ENCODE results near the gene RBM20. TPM values are rescaled to one million over a fixed set of nuclear protein-coding genes. Genes with fewer than 3 reads are reported as not detected.

RBM20 gene
- total RNA-seq, 1 donor from 2014 or later, result 1.5 TPM

DNA sequence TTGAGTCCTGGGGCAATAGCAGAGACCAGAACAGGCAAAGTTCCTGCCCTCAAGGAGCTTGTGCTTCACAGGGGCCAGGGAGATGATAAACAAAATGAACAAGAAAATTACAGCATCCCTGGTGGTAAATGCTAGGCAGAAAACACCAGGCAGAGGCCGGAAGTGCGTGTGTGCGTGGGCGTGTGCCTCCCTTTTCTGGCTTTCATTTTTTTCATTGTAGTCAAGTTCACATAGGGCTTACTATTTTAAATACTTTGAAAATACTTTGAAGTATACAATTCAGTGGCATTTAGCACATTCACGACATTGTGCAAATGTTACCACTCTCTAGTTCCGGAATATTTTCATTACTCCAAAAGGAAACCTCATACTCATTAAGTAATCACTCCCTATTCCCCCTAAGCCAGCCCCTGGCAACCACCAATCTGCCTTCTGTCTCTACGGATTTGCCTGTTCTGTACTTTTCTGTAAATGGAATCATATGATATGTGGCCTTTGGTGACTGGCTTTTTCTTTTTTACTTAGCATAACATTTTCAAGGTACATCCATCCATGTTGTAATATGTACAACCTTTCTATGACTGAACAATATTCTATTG, 139.5 kb downstream of the RBM20 start:
- DNase-seq (ENCODE audit: low spot score, unreplicated experiment), result no peak
- peak overlapping the region; percentile 27 for H3K27ac Mint-ChIP-seq
- peaks cover 29% of the 10 kb centered on the region for H3K4me1 Mint-ChIP-seq (ENCODE audit: low read depth)
- peaks cover 2% of the 10 kb centered on the region for H3K27me3 Mint-ChIP-seq
- no peak overlapping the region for H3K4me3 Mint-ChIP-seq (ENCODE audit: low read depth)
- TF ChIP-seq, protein P1, sequence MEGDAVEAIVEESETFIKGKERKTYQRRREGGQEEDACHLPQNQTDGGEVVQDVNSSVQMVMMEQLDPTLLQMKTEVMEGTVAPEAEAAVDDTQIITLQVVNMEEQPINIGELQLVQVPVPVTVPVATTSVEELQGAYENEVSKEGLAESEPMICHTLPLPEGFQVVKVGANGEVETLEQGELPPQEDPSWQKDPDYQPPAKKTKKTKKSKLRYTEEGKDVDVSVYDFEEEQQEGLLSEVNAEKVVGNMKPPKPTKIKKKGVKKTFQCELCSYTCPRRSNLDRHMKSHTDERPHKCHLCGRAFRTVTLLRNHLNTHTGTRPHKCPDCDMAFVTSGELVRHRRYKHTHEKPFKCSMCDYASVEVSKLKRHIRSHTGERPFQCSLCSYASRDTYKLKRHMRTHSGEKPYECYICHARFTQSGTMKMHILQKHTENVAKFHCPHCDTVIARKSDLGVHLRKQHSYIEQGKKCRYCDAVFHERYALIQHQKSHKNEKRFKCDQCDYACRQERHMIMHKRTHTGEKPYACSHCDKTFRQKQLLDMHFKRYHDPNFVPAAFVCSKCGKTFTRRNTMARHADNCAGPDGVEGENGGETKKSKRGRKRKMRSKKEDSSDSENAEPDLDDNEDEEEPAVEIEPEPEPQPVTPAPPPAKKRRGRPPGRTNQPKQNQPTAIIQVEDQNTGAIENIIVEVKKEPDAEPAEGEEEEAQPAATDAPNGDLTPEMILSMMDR (IDR thresholded peaks at IDR 0.05; ENCODE audit: unreplicated experiment), result no peak
- no peaks in the 10 kb centered on the region for H3K9me3 Mint-ChIP-seq (ENCODE audit: low read depth)
- no peaks in the 10 kb centered on the region for H3K36me3 Mint-ChIP-seq (ENCODE audit: insufficient read depth)

DNA sequence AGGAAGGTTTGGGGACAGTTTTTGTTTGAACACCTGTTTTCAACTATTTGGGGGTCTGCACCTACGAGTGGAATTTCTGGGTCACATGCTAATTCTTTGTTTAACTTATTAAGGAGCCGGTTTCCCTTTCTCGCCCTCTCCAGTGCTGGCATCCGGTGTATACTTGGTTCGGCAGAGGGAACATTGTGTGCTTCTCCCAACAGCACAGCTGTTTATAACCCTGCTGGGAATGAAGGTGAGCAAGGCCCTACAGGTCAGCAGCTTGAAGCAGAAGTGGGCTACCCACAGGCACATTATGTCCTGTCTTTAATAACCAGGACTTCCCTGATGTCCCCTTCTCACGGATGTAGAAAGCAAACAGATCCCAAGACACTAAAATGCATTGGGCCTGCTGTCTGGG, 140.1 kb downstream of the RBM20 start:
- H3K9me3 Mint-ChIP-seq (ENCODE audit: low read depth), result no peaks in the 10 kb centered on the region
- H3K4me1 Mint-ChIP-seq (ENCODE audit: low read depth), result peaks cover 35% of the 10 kb centered on the region
- no peaks in the 10 kb centered on the region for H3K27me3 Mint-ChIP-seq
- TF ChIP-seq, protein P1 (IDR thresholded peaks at IDR 0.05; ENCODE audit: unreplicated experiment), result no peak
- no peak for DNase-seq (ENCODE audit: low spot score, unreplicated experiment)
- no peak overlapping the region for H3K27ac Mint-ChIP-seq
- H3K4me3 Mint-ChIP-seq (ENCODE audit: low read depth), result no peak overlapping the region
- H3K36me3 Mint-ChIP-seq (ENCODE audit: insufficient read depth), result no peaks in the 10 kb centered on the region

DNA sequence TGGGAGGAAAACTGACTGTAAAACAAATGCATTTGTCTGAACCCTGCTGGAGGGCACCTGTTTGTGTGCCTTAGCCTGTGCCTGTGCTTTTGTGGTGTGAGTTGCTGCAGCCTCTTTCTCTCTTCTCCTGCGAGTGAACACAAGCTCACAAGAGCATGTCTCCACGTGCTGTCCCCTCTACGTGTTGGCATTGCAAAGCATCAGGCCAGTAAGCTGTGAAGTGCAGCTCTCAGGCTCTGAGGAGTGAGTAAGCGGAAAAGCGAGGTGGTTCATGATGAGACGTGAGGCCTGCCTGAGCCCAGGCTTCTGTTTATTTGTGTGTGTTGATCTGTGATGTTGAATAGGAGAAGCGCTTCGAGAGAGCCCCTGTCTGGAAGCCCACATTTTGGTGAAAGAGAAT, 142.0 kb downstream of the RBM20 start:
- H3K9me3 Mint-ChIP-seq (ENCODE audit: low read depth), result no peaks in the 10 kb centered on the region
- TF ChIP-seq, protein P1 (IDR thresholded peaks at IDR 0.05; ENCODE audit: unreplicated experiment), result no peak
- no peaks in the 10 kb centered on the region for H3K27me3 Mint-ChIP-seq
- H3K36me3 Mint-ChIP-seq (ENCODE audit: insufficient read depth), result no peaks in the 10 kb centered on the region
- no peak for DNase-seq (ENCODE audit: low spot score, unreplicated experiment)
- no peak overlapping the region for H3K4me3 Mint-ChIP-seq (ENCODE audit: low read depth)
- H3K4me1 Mint-ChIP-seq (ENCODE audit: low read depth), result peaks cover 51% of the 10 kb centered on the region
- peak overlapping the region; percentile 83 for H3K27ac Mint-ChIP-seq

DNA sequence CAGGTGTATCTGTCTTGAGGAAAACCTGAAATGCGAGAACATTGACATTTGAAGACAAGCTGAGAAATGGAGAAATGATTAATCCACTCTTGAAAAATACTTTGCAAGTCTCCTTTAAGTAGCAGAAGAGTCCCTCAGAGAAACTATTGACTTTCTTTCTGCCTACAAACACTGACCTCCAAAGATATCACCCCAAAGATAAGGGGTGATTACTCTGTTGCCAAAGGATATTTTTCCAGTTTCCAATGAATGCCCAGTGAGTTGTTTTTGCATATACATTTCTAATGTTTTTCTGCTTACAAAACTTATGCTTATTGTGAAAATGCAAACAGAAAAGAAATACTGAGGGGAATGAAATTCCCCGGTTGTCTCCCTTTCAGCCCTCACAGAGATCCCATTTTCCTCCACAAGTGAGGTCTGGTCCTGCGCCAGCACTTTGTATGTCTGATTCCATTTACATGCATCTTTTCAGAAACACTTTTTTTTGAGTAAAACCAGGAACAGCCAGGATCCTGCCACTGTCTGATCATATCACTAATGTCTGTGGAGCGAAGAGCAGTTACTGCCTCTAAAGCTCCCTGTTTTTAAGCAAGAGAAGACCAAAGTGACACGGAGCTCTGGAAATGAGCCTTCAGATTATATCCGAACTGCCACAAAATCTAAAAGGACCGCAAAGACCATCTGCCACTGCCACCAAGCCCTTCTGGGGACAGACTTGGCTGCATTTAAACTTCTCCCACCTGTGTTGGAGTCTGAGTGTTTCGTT, 144.7 kb downstream of the RBM20 start:
- Mint-ChIP-seq H3K4me1 (ENCODE audit: low read depth) (peaks cover 67% of the 10 kb centered on the region), H3K9me3 (ENCODE audit: low read depth) (no peaks in the 10 kb centered on the region), H3K4me3 (ENCODE audit: low read depth) (peak overlapping the region; percentile 8), H3K36me3 (ENCODE audit: insufficient read depth) (no peaks in the 10 kb centered on the region), H3K27ac (peak overlapping the region; percentile 34), H3K27me3 (no peaks in the 10 kb centered on the region)
- no peak for DNase-seq (ENCODE audit: low spot score, unreplicated experiment)
- TF ChIP-seq, protein P1 (IDR thresholded peaks at IDR 0.05; ENCODE audit: unreplicated experiment), result no peak

DNA sequence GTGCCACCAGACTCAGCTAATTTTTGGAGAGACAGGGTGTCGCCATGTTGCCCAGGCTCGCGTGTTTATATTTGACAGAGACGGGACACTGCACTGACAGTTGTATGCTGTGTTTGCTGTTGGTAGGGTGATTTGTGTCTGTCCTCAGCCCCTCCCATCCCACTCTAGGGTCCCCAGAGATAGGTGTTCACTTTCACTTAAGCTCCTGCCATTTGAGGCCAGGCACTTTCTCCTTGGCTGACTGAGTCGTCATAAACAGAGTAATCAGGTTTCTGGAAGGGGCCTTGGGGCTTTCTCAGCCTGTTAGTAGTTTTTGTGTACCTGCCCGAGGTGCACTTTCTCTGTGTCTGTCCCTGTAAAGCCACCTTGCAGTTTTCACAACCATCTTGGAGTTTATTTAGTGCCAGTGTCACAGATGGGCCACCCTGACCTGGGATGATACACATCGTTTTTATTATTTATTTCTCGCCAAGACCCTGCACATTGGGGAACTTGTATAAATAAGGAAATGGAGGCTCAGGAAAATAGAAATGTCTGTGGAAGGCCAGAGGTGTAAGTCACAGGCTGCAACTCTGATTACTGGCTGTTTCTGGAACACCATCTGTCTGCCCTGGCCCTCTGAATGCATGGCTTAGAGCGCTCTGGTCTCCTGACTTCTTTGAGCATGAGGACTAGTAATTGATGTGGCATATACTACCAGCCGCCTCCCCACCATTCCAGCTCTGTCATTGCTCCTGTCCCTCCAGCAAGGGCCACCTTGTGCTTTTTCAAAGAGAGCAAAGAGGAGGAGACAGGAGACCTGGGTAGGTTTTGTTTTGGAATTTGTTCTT, 145.7 kb downstream of the RBM20 start:
- no peak for DNase-seq (ENCODE audit: low spot score, unreplicated experiment)
- no peaks in the 10 kb centered on the region for H3K9me3 Mint-ChIP-seq (ENCODE audit: low read depth)
- H3K4me3 Mint-ChIP-seq (ENCODE audit: low read depth), result no peak overlapping the region

More for the DNA sequence above, 145.7 kb downstream of the RBM20 start:
- Mint-ChIP-seq H3K27ac (peak overlapping the region; percentile 56), H3K4me1 (ENCODE audit: low read depth) (peaks cover 62% of the 10 kb centered on the region), H3K36me3 (ENCODE audit: insufficient read depth) (no peaks in the 10 kb centered on the region), H3K27me3 (no peaks in the 10 kb centered on the region)
- TF ChIP-seq, protein P1 (IDR thresholded peaks at IDR 0.05; ENCODE audit: unreplicated experiment), result no peak

Measured in progenitor cell of endocrine pancreas (in vitro differentiated cells).